Psoas muscle (tissue), 8 donors: ENCODE data around the gene ASTN1. TPM values are rescaled to one million over a fixed set of nuclear protein-coding genes. Genes with fewer than 3 reads are reported as not detected.

Source experiments
- ATAC-seq, 4 donors: fragments of 200-7000 bp; cut with Tn5 transposase; one replicate each; pipeline ENCODE4 v1.9.1; 2020; ENCODE audit warnings: moderate library complexity in 3 of 4, mild to moderate bottlenecking in 2 of 4
- DNase-seq, 2 donors: peaks; one replicate each; pipeline ENCODE4 v3.0.0-alpha.2; 2020
- H3K27ac ChIP-seq: fragments of 200-600 bp; one replicate; pipeline ENCODE4 v1.8.0; 2022
- H3K27me3 ChIP-seq, 3 donors: fragments of 200-600 bp in 1 of 3; one replicate each; pipeline versions ENCODE4 v1.6.1 to v1.8.0; 2013 to 2022; ENCODE audit warnings: low read length in 2 of 3, mild to moderate bottlenecking in 2 of 3, moderate library complexity in 1 of 3; ENCODE audit not compliant: insufficient read depth in 3 of 3
- H3K36me3 ChIP-seq, 2 donors: fragments of 200-600 bp in 1 of 2; one replicate each; pipeline versions ENCODE4 v1.6.1 to v1.8.0; 2013 to 2022; ENCODE audit warnings: low read depth in 1 of 2, mild to moderate bottlenecking in 1 of 2, moderate library complexity in 1 of 2; ENCODE audit not compliant: insufficient read depth in 1 of 2
- H3K4me1 ChIP-seq: fragments of 200-600 bp; one replicate; pipeline ENCODE4 v1.8.0; 2022
- H3K4me3 ChIP-seq: fragments of 200-600 bp; one replicate; pipeline ENCODE4 v1.8.0; 2022; ENCODE audit warnings: mild to moderate bottlenecking
- H3K9me3 ChIP-seq: fragments of 200-600 bp; one replicate; pipeline ENCODE4 v1.8.0; 2022
- WGBS, 3 donors: extraction: QIAGEN DNeasy Blood & Tissue Kit; methylation state at CpG; one replicate each; pipeline versions ENCODE4 v1.1.6 to v1.1.7; 2013; 5-methylcytosine and 5-hydroxymethylcytosine counted together
- intact Hi-C, 2 donors: fragments of 100-400 bp; cut with DNase I; formaldehyde crosslinking; loops; one replicate each; pipeline versions ENCODE4 v1.11.0 to v1.14.2; 2022
- polyA plus RNA-seq, 3 donors: library from polyadenylated mRNA; stranded (reverse); fragments of 200-250 nt; gene quantifications; one replicate each; pipeline ENCODE4 v1.2.3, GENCODE V29; 2013
- total RNA-seq, 4 donors: library from RNA; stranded (reverse); fragmentation: NEBNext Ultra II Directional in 2 of 4; extraction: Animal tissue kit (Norgen Biotek cat#: 25700) in 2 of 4; gene quantifications; one replicate each; pipeline versions ENCODE4 v1.2.1 to v1.2.4, GENCODE V29; 2021 to 2023
- TF ChIP-seq, protein P1 (sequence below): fragments of 200-600 bp; IDR thresholded peaks from one replicate; pipeline ENCODE4 v1.8.0; 2022; ENCODE audit warnings: antibody characterized with exemption
- donor health status: healthy with polysubstance abuse.
- donor health status: DM: no; HTN: no; CAD: no; lungs with moderate emphysema.
- donor health status: Bipolar disorder and iron deficiency.
- donor health status: healthy.
- donor health status: DM: yes; HTN: yes; CAD: no.
- donor health status: DM: no; HTN: no; CAD: no.
- donor health status: DM: no; HTN: no; CAD: no.
- donor health status: DM: yes; HTN: yes; CAD: no.

ASTN1 gene
- total and polyA plus RNA-seq, 7 donors = 0.03 to 0.51 (median 0.11) TPM; not detected in 1

DNA sequence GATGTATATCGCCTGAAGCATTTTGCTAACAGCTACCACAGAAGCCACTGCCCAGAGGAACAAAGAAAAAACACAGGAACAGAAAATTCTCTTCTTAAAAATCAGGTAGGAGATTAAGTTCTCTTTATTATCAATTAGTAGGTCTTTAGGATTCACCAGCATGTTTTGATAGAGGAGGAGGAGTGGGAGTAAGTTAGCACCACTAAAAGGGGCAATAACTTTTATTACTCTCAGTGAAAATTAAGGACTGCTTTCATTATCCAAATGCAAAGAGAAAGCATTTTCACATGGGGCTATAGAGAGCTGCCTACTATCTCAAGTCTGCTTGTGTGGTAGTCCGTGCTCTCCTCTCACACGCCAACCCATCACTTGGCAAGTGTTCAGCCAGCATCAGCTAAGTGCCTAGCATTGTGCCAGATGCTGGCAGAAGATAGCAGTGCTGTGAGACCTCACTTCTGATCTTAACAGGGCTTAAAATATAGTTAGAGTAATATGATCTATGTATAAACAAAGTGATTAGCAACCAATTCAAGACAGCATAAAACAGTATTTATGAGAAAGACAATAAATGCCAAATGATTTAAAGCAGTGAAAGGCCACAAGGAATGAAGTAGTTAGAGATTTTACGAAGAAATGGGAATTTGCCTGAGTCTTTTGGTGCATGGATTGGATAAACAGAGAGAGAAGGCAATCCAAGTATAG is 39.8 kb downstream of the ASTN1 start:
- TF ChIP-seq, protein P1, sequence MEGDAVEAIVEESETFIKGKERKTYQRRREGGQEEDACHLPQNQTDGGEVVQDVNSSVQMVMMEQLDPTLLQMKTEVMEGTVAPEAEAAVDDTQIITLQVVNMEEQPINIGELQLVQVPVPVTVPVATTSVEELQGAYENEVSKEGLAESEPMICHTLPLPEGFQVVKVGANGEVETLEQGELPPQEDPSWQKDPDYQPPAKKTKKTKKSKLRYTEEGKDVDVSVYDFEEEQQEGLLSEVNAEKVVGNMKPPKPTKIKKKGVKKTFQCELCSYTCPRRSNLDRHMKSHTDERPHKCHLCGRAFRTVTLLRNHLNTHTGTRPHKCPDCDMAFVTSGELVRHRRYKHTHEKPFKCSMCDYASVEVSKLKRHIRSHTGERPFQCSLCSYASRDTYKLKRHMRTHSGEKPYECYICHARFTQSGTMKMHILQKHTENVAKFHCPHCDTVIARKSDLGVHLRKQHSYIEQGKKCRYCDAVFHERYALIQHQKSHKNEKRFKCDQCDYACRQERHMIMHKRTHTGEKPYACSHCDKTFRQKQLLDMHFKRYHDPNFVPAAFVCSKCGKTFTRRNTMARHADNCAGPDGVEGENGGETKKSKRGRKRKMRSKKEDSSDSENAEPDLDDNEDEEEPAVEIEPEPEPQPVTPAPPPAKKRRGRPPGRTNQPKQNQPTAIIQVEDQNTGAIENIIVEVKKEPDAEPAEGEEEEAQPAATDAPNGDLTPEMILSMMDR = no peak
- Histone ChIP-seq H3K9me3 (no peaks in the 10 kb centered on the region), H3K27me3 (peaks cover 0 to 3% (median 0%) of the 10 kb centered on the region in 3 donors), H3K4me1 (no peaks in the 10 kb centered on the region), H3K36me3 (no peaks in the 10 kb centered on the region), H3K4me3 (no peak overlapping the region), H3K27ac (no peak overlapping the region)
- DNase-seq = no peak
- ATAC-seq = no peak
- intact Hi-C loops = no loop called here
- 63 to 76% (median 68%) methylated on average over 4 of the region's 4 CpGs for WGBS, 3 donors

DNA sequence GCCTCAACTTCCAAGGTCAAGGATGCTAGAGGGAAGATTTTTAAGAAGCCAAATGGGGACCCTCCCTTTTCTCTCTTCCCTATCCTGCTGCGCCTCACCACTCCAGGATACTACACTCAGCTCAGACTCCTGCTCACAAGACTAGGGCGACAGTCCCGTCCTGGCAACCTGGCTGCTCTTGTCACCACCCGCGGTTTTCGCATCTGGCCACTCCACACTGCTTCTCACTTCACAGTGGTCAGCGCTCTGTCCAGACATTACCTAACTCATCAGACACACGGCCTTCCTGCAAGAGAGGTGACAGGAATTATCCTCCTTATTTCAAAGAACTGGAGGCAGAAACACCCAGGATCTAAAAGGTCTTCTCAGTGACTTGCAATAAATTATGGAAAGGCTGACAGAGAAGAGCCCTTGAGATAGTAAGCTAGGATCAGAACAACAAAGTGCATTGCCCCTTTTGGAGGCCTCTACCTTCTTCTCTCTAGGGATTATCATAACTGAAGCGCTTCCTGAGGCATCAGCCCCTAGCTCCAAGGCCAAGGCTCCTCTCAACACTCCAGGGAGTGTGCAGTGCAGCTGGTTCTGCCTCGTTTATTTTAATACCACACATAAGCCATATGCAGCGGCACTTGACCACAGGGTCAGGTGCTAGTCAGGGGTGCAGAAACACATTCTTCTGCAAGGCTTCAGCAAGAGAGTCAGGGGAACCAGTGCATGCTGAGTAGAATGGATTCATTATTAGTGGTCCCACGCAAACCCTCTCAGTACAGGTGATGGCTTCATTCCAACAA is 41.9 kb downstream of the ASTN1 start:
- no peak overlapping the region for H3K27ac ChIP-seq
- H3K27me3 ChIP-seq = no peaks in the 10 kb centered on the region
- no peak for ATAC-seq
- H3K36me3 ChIP-seq = no peaks in the 10 kb centered on the region
- intact Hi-C loops = no loop called here
- WGBS, 3 donors = 75 to 78% (median 77%) methylated on average over 12 of the region's 12 CpGs
- H3K9me3 ChIP-seq = no peaks in the 10 kb centered on the region
- H3K4me3 ChIP-seq = no peak overlapping the region
- TF ChIP-seq, protein P1 = no peak
- DNase-seq = no peak
- no peaks in the 10 kb centered on the region for H3K4me1 ChIP-seq

DNA sequence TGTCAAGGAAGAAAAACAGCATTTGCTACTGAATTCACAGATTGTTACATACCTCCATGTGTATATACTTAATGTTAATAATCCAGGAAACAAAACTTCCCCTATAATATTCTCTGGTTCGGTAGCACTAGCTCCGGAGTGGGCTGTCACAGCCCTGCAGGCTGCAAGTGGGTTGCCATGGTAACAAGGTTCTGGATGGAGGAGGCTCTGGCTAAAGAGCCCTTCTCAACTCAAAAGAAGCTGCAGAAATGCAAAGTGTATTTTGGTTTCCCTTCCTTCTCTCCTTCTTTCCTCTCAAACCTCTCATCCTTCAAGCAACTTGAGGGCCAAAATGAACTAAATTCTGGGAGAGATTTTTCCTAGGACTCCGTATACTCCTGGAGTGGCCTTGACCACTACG is 45.2 kb downstream of the ASTN1 start:
- TF ChIP-seq, protein P1 = no peak
- H3K4me3 ChIP-seq = no peak overlapping the region
- H3K36me3 ChIP-seq = no peaks in the 10 kb centered on the region
- DNase-seq = no peak
- H3K9me3 ChIP-seq = no peaks in the 10 kb centered on the region
- no peaks in the 10 kb centered on the region for H3K4me1 ChIP-seq
- H3K27ac ChIP-seq = no peak overlapping the region
- peaks cover 0 to 6% (median 0%) of the 10 kb centered on the region in 3 donors for H3K27me3 ChIP-seq
- intact Hi-C loops = no loop called here
- 58 to 69% (median 65%) methylated on average over 4 of the region's 4 CpGs for WGBS, 3 donors
- ATAC-seq = no peak

DNA sequence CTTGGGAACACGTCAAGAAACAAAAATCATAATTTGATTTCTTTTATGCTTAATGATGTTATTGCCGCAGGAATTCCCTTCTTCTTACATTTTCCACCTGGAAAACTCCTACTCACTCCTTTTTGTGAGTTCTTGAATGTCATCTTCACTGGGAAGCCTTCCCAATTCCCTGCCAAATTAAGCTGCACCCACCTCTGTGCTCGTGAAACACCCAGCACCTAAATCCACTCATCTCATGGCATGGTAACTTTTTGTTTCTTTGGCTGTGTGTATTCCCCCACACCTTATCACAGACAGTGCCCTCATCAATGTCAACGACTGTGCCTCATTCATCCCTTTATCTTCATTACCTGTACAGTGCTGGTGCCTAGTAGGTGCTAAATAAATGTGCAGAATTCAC is 45.6 kb downstream of the ASTN1 start:
- intact Hi-C loops = no loop called here
- no peaks in the 10 kb centered on the region for H3K4me1 ChIP-seq
- no peak overlapping the region for H3K27ac ChIP-seq
- no peak overlapping the region for H3K4me3 ChIP-seq
- H3K36me3 ChIP-seq = no peaks in the 10 kb centered on the region
- no peak for ATAC-seq
- H3K9me3 ChIP-seq = no peaks in the 10 kb centered on the region
- TF ChIP-seq, protein P1 = no peak
- WGBS, 3 donors = 73 to 78% (median 76%) methylated on average over 4 of the region's 4 CpGs
- no peak for DNase-seq
- H3K27me3 ChIP-seq = peaks cover 0 to 6% (median 0%) of the 10 kb centered on the region in 3 donors
